Measurements from ENCODE around the gene SORBS1.

The SORBS1 gene

DNA sequence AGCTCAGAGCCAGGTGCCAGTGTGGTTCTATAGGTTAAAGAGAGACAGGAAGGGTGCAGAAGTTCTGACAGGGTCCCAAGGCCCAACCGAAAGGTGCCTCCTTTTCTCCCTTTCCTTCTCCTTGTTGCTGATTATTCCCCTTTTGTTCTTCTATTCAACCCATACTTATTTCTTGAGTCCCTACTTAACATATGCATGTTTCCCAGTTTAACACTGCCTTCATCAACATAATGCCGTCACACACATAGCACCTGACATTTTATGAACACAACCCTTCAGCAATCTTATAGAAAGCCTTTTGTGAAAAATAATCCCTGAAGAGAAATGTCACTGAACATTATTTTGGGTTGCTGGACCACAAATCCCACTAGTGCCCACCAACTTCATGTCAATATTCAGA lies 39.1 kb downstream of the SORBS1 start:
- no peak overlapping the region for H3K27ac ChIP-seq
- peaks cover 61% of the 10 kb centered on the region for H3K4me1 ChIP-seq
- no peaks in the 10 kb centered on the region for H4K20me1 ChIP-seq
- no peak for TF ChIP-seq Cebpa-rat (IDR thresholded peaks at IDR 0.05)
- no peaks in the 10 kb centered on the region for H3K36me3 ChIP-seq
- no peak overlapping the region for H3K4me2 ChIP-seq
- no peak overlapping the region for H3K9ac ChIP-seq
- no peaks in the 10 kb centered on the region for H3K9me3 ChIP-seq
- H3K27me3 ChIP-seq, result no peaks in the 10 kb centered on the region
- H3K4me3 ChIP-seq, result no peak overlapping the region

GRCh38 chr10:95520617-95521016 lies 40.6 kb downstream of the SORBS1 start:
- Histone ChIP-seq H3K4me2 (no peak overlapping the region), H3K27ac (no peak overlapping the region), H3K27me3 (no peaks in the 10 kb centered on the region), H3K36me3 (no peaks in the 10 kb centered on the region), H3K9me3 (no peaks in the 10 kb centered on the region), H3K4me3 (no peak overlapping the region), H4K20me1 (no peaks in the 10 kb centered on the region), H3K4me1 (peaks cover 53% of the 10 kb centered on the region), H3K9ac (no peak overlapping the region)
- no peak for TF ChIP-seq Cebpa-rat (IDR thresholded peaks at IDR 0.05)

GRCh38 chr10:95518455-95519452 lies 42.4 kb downstream of the SORBS1 start:
- H3K9ac ChIP-seq, result no peak overlapping the region
- no peaks in the 10 kb centered on the region for H3K9me3 ChIP-seq
- peaks cover 49% of the 10 kb centered on the region for H3K4me1 ChIP-seq
- no peak for TF ChIP-seq Cebpa-rat (IDR thresholded peaks at IDR 0.05)
- H3K36me3 ChIP-seq, result no peaks in the 10 kb centered on the region
- no peaks in the 10 kb centered on the region for H3K27me3 ChIP-seq
- no peak overlapping the region for H3K4me3 ChIP-seq
- no peaks in the 10 kb centered on the region for H4K20me1 ChIP-seq
- H3K4me2 ChIP-seq, result peak overlapping the region; percentile 61
- no peak overlapping the region for H3K27ac ChIP-seq

DNA sequence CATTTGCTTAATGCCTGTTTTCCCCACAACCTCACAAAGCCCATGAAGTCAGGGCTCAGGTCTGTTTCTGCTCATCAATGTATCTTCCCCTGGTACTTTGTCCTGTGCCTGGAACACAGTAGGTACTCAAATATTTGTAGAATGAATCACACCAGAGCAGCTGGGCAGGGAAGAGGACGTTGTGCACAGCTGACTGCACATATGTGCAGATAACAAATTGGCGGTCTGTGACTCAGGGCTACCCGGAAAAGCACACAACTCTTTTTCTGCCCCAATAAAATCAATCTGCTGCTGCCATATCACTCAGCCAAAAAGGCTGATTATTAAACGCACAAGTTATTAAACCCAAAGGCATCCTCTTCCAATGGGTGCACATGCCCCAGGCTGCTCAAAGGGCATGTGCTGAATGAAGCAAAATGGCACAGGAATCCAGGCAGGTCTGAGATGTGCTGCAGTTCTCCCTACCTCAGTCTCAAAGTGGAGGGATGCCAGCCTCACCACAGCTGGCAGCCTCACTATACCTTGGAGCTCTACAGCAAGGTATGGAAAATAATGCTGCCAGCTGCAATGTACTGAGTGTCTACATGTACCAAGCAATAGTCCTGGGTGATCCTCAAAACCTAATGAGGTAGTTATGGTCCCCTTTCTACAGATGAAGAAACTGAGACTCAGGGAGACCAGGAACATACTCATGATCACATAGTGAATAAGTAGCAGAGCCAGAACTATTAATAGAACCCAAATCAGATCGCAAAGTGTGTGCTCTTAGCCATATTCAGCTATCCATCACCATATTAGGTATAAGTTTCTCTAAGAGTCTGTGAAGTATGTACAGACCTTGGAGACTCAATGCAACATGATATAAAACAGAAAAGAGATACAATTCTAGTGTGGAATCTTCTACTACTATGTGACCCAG lies 43.4 kb downstream of the SORBS1 start:
- Histone ChIP-seq H3K9me3 (no peaks in the 10 kb centered on the region), H3K4me3 (no peak overlapping the region), H3K4me1 (peaks cover 45% of the 10 kb centered on the region), H3K27me3 (no peaks in the 10 kb centered on the region), H3K27ac (no peak overlapping the region), H4K20me1 (no peaks in the 10 kb centered on the region), H3K4me2 (peak overlapping the region; percentile 61), H3K36me3 (no peaks in the 10 kb centered on the region), H3K9ac (no peak overlapping the region)
- no peak for TF ChIP-seq Cebpa-rat (IDR thresholded peaks at IDR 0.05)

DNA sequence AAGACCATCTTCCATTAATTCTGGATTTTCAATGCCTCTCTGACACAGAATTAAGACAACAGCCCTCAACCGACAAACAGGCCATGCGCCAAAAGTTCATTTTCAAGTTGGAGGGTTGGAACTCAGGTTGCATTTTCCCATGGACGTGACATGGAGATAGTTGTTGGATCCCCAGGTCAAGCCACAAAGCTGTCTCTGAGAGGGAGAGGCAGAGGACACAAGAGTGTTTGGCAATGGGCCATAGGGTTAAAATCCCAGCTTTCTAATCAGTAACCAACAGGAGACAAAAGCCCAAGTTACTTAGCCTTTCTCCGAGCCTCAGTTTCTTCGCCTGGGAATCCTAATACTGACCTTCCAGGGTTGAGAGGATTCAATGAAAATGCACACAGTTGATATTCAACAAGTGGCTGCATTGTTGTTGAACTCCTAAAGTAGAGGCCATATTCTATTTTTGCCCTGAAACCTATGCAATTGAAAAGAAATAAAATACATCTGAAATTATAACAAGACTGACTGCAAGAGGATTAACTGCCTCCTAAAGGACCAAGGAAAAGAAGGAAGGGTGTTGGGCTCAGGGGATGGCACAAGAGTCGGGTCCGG lies 44.3 kb downstream of the SORBS1 start:
- Histone ChIP-seq H3K4me2 (peak overlapping the region; percentile 61; the same call in 1 of the 2 replicates), H3K9ac (no peak overlapping the region), H4K20me1 (no peaks in the 10 kb centered on the region), H3K27me3 (no peaks in the 10 kb centered on the region), H3K27ac (no peak overlapping the region), H3K36me3 (no peaks in the 10 kb centered on the region), H3K4me3 (no peak overlapping the region), H3K9me3 (no peaks in the 10 kb centered on the region), H3K4me1 (peaks cover 38% of the 10 kb centered on the region)
- TF ChIP-seq Cebpa-rat (IDR thresholded peaks at IDR 0.05), result no peak

- Histone ChIP-seq H3K4me1 (peaks cover 35% of the 10 kb centered on the region), H4K20me1 (no peaks in the 10 kb centered on the region), H3K36me3 (no peaks in the 10 kb centered on the region), H3K27ac (no peak overlapping the region), H3K4me3 (no peak overlapping the region), H3K27me3 (no peaks in the 10 kb centered on the region), H3K9ac (no peak overlapping the region), H3K9me3 (no peaks in the 10 kb centered on the region), H3K4me2 (peak overlapping the region; percentile 45)
- no peak for TF ChIP-seq Cebpa-rat (IDR thresholded peaks at IDR 0.05)
These were observed 47.2 kb downstream of the SORBS1 start for GRCh38 chr10:95513941-95514392.

- H3K4me3 ChIP-seq, result no peak overlapping the region
- no peaks in the 10 kb centered on the region for H3K9me3 ChIP-seq
- no peak for TF ChIP-seq Cebpa-rat (IDR thresholded peaks at IDR 0.05)
- H3K9ac ChIP-seq, result no peak overlapping the region
- H3K36me3 ChIP-seq, result no peaks in the 10 kb centered on the region
- no peak overlapping the region for H3K27ac ChIP-seq
- no peaks in the 10 kb centered on the region for H3K27me3 ChIP-seq
- no peaks in the 10 kb centered on the region for H4K20me1 ChIP-seq
- H3K4me2 ChIP-seq, result no peak overlapping the region
- H3K4me1 ChIP-seq, result peaks cover 26% of the 10 kb centered on the region
These were observed 48.1 kb downstream of the SORBS1 start for GRCh38 chr10:95513008-95513589.

DNA sequence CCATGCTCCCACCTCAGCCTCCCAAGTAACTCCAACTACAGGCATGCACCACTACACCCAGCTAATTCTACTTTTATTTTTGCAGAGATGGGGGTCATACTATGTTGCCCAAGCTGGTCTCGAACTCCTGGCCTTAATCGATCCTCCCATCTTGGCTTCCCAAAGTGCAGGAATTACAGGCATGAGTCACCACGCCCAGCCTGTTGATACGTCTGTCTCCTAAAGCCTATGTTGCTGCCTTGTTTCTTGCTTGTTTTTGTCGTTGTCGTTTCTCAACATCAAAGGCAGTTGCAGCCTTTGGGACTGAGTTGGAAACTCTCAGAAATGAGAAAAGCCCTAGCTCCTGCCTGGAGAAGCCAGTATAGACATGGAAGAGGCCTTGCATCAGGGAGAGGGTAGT lies 49.9 kb downstream of the SORBS1 start:
- H3K9ac ChIP-seq, result no peak overlapping the region
- no peak for TF ChIP-seq Cebpa-rat (IDR thresholded peaks at IDR 0.05)
- H3K9me3 ChIP-seq, result no peaks in the 10 kb centered on the region
- no peaks in the 10 kb centered on the region for H3K27me3 ChIP-seq
- peaks cover 15% of the 10 kb centered on the region for H3K4me1 ChIP-seq
- no peak overlapping the region for H3K27ac ChIP-seq
- H3K4me2 ChIP-seq, result no peak overlapping the region
- H4K20me1 ChIP-seq, result no peaks in the 10 kb centered on the region
- H3K4me3 ChIP-seq, result no peak overlapping the region
- no peaks in the 10 kb centered on the region for H3K36me3 ChIP-seq

DNA sequence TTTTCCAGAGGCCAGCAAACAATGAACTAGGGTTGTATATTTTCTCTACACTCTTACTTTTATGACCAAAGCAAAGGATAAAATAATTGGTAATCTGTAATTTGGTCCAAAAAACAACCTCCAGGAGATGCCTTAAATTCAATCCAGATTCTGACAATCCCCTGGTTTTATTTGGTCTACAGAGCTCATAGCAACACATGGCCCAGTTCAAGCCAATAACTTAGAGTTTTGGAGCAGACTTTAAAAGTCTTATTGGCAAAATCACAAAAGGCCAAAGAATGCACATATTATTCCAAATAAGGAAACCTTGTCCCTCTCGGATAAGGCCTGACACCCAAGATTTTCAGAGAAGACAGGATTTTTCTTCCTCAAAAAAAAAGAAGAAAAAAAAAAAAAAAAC lies 51.9 kb downstream of the SORBS1 start:
- Histone ChIP-seq H4K20me1 (no peaks in the 10 kb centered on the region), H3K27me3 (no peaks in the 10 kb centered on the region), H3K36me3 (no peaks in the 10 kb centered on the region), H3K4me2 (no peak overlapping the region), H3K4me3 (no peak overlapping the region), H3K9ac (no peak overlapping the region), H3K4me1 (peaks cover 9% of the 10 kb centered on the region), H3K9me3 (no peaks in the 10 kb centered on the region), H3K27ac (no peak overlapping the region)
- no peak for TF ChIP-seq Cebpa-rat (IDR thresholded peaks at IDR 0.05)
